ENCODE results near the gene MRPL46.
A peak's percentile ranks its signal among the peaks of the same experiment; 100 is the strongest.

The MRPL46 gene

DNA sequence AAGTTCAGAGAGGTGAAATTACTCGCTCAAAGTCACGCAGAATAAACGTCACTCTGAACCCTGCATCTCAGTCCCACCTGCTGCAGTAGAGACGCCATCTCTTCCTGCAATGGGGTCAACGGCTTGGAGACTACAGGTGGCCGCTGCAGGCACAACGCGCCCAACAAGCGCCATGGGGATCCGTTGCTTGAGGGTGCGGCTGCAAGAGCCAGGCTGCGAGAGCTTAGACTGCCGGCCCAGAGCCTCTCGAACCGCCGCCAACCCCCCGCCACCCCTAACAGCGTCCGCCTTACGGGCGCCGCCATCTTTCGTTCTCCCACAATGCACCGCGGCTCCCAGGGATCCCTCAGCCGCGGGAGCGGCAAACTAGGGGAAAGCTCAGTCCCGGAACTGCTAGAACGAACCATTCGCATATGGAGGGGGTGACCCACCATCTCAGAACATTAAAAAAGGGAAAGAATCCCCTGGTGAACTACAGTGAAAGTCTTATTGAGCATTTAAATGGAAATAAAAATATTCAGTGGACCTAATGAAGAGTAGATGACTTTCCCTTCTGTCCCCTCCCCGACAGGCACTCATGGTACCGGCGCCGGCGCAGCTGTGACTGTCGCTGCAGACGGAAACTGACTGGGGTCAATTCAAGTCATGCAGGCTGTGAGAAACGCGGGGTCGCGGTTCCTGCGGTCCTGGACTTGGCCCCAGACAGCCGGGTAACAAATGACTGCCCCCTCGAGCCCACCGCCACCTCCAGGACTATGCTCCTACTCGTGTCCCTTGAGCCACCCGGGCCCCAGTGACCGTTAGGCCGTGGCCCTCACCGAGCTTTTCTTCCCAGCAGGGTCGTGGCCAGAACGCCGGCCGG is at the start of gene MRPL46, which contains the start of gene MRPS11:
TSS of gene MRPL46 (minus strand) at position 316 of the 862 bp plus-strand sequence. CDS start at position 305, 11 bp downstream.
TSS of gene MRPS11 (plus strand) at position 636 of the 862 bp plus-strand sequence. CDS start at position 646, 10 bp downstream.
- peak; percentile 86 for DNase-seq (ENCODE audit: low read depth)

DNA sequence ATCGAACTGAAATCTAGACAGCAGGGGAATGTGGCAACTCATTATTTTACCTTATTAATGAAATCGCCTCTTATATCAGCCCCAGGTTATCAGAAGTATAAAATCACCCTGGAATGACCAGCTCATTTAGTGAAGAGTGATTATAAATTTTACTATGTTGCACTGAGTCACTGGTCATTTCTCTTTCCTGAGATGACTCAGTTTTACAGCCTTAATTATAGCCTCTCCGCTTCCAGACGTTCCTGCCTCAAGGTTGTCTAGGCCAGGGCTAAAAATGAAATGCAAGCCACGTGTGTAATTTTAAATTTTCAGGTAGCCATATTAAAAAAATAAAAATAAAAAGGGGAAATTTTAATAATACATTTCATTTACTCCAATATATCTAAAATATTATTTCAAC is 46.0 kb upstream of the MRPL46 start:
- no peak for DNase-seq (ENCODE audit: low read depth)

DNA sequence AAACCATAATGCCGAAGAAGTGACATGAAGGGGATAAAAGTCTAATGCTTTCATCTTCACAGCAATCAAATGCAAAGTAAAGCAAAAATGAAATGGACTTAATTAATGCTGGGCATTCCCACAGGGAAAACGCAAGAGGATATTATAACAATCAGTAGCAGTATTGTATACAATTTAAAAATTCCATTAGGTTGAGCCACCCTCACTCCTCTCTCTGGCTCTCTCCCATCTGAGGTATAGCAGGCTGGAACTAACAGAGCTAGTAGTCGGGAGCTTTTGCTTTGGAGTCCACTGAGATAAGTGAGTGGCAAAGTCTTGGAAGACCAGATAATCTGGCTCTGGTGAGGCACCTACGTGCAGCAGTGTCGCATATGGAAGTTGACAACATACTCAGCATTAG is 45.4 kb upstream of the MRPL46 start:
- no peak for DNase-seq (ENCODE audit: low read depth)

DNA sequence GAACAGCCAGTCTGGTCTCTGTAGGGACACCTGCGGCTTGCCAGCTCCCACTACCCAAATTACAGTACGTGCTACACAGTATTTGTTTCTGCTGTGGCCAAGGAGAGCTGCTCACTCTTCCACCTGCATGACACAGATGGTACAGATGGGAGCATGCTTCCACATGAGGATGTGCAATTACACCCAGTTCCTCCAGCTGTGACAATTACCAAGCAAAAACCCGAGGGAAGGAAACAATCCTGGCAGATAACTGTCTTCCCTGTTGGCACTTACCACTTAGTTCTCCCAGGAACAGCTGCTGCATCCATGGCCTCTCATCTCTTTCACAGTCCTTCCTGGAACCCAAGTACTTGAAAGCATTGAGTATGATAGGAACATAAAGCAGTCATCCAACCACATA is 44.9 kb upstream of the MRPL46 start:
- no peak for DNase-seq (ENCODE audit: low read depth)

DNA sequence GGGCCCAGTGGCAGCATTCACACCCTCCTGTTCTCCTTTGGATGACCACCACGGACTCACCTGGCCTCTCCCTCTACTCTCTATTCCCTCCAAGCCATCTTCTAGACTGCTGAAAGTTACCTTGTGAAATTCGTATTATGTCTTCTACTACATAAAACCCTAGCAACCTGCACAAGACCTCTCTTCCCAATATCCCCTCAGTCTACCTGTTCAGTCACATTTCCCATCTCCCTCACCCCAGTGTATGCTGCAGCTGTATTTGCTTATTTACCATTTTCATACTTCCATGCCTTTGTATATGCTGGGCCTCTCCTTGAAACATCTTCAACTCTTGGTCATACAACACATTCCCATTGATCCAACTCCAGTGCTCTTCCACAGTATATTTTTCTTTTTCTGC is 44.0 kb upstream of the MRPL46 start:
- DNase-seq (ENCODE audit: low read depth), result no peak

DNA sequence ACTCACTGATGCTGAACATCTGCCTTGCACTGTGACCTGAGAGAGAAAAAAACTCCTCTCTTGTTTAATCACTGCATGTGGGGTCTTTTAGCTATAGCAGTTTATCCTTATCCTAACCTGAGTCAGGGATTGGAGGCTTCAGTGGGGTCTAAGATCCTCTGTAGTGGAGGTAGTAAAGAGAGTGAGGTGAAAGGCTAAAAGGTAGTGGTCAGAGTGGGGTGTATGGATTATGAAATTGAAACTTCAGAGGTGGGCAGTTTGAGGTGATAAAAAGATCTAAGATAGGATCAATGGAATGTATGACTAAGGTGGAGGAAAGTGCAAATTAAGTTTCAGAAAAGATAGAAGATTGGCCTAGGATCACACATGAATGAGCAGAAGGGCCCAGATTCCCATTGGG is 42.8 kb upstream of the MRPL46 start:
- no peak for DNase-seq (ENCODE audit: low read depth)

DNA sequence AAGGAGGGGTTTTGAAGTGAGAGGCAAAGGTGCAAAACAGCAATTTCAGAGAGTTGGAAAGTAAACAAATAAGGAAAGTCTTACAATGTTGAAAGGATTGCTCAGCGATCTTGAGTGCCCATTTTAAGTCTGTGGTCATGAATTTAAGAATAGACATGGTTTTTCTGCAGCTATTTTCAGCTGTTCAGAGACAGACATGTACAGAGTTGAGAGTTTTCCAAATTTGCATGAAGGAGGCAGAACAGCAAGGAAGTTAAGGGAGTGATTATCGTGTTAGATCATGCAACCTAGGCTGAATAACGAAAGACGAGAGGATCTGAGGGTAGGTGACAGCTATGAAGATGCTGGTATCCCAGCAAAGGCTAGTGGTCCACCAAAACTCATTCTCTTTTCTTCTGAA is 42.1 kb upstream of the MRPL46 start:
- no peak for DNase-seq (ENCODE audit: low read depth)

DNA sequence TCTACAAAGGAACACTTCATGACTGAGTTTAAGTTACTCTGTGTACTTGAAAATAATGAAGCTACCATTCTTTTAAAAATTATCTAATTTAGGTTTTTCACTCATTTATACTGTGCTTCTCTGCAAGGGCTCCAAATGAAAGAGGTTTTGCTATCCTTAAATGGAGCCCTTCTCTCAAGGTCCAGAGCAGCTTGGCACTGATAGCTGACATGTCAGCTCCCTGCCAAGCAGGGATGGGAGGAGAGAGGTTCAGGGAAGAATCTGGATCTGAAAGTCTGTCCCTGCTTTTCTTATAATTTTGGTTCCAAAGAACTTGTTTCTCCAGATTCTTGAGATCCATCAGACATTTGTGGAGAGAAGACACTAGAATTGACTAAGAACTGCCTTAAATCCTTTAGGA is 39.4 kb upstream of the MRPL46 start:
- DNase-seq (ENCODE audit: low read depth), result no peak

DNA sequence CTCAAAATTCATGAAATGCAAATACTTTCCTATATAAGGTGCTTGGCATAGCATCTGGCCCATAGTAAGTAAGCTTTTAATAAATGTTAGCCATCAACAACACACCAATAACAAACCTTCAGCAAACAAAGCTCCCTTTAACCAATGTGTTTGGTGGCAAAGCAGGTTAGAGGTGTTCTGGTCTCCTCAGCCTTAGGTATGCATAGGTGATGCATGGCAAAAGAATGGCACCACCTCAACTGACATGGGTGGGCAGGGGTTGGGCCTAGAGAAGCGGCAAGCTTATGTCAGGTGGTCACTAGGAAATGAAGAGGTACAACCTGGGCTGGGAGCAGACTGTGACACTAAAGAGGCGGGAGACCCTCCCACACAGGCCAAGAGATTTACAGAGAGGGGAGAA is 38.5 kb upstream of the MRPL46 start:
- no peak for DNase-seq (ENCODE audit: low read depth)

DNA sequence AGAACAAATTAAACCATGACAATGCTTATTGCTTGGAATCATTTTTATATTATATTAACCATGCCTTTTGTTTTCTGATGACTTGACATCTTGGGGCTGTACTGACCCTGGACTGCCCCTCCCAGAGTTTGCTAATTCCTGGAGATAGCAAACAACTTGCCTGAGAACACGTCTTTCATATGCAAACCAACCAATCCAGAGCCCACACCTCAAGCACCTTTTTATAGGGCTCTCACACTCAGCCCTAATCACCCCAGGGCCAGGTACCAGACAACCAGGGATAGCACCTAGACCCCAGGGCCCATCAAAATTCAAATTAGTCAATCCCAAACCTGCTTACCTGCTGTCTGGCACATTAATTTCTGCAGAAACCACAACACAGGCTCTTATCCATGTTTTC is 37.3 kb upstream of the MRPL46 start:
- DNase-seq (ENCODE audit: low read depth), result no peak

DNA sequence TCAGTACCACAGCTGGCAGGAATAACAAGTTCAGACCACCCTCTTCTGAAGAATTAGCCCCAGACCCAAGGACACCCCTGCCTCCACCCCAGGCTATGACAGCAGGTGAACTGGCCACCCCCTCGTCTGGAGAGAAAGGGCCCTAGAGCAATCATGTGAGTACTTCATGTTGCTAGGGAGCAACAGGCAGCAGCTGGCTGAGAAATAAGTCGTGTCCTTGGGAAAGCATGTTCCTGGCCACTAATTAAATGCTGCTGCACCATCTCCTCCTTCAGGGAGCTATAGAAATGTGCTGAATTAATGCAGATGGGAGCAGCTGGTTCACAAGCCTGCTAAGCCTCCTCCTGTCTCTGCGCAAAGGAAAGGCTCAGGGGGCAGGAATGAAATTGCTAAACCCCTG is 31.8 kb upstream of the MRPL46 start:
- no peak for DNase-seq (ENCODE audit: low read depth)

DNA sequence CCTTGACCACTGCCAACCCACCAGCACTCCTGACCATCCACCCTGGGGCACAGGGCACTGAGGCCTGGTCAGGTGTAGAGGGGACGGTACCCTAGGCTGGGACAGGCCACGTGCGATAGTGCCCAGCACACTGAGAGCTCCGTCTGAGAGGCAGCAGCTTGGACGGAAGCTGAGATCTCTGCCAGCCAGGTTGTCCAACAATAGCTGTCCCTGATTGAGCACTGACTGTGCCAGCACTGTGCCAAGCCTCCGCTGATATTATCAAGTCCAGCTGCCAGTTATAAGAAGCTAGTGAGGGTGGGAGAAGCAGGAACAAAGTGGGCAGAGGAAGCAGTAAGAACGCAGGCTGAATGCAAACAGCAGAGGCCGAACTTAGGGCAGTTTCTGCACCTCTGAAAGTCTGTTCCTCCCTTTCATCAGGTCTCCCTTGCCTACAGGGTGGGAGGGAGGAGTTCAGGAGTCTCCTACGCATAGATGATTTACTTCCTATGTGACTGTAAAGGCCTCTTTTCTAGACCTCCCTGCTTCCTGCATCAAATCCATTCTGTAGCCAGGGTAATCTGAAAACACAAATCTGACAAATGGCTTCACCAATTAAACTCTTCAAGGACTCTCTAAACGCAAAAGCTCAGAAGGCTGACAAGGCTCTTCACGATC is 30.0 kb upstream of the MRPL46 start:
- no peak for DNase-seq (ENCODE audit: low read depth)

DNA sequence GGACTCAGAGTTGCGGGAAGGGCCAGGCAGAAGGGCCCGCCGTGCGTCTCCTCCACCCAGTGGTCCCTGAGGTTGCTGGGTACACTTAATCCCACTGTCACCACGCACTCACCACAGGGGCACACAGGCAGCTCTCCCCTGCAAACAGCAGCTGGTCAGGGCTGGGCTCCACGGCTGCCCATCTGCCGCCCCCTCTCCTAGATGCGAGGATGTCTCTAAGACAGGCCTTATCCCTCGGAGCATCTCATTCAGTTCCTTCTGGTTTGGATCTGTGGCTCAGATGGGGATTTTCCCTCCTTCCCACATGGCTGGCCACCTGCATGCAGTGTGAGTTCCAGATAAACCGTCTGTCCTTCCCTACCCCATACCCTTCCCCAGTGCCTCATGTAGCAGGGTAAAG is 26.7 kb upstream of the MRPL46 start:
- no peak for DNase-seq (ENCODE audit: low read depth)

DNA sequence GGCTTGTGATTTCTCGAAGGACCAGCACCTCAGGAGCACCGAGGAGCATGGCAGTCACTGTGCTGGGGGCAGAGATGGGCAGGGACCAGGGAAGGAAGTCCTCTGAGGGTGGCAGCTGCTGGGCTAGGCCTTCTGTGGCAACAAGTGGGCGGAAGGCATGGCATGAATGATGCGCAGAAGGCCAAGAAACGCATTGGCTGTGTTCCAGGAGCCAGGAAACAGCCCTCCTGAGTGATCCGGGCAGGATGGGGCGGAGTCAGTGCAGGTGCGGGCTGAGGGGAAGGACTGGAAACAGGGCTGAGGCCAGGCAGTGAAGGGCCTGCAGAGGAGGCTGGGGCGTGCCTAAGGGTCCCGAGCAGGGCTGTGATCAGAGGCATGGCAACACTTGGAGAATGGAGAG is 24.0 kb upstream of the MRPL46 start:
- no peak for DNase-seq (ENCODE audit: low read depth)

DNA sequence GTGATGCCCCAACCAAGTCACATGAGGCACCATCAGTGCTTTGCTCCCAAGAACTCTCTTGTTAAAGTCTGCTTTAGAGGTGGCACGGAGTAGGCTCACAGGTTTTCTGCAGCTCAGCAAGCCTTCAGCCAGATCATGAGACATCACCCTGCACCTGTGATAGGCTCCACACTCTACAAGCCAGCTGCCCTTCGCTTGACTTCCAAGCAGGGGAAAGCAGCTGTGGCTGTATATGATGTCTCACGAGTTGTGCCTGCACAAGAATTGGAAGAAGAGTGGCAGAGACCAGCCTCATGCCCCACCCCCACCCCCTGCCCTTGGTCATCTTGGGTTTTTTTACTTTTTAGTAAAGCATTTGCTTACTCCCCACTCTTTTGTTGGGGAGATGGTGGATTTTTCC is 22.8 kb upstream of the MRPL46 start:
- no peak for DNase-seq (ENCODE audit: low read depth)

DNA sequence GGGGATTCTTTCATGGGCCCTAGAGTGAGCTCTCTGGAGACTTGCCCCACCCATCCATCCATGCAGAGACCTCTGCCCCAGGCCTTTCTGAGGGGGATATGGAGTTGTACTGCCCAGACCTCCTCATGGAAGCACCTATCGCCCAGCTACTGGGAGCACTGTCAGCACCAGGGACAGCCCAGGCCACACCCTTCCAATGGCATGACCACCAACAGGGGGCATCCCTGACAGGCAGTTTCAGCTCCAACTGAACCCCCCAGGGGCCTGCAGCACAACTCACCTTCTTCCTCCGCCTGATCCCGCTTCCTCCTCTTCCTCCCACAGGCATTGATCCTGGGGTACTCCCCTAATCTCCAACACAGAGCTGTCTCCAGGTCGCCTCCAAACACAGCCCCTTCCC is 22.1 kb upstream of the MRPL46 start:
- DNase-seq (ENCODE audit: low read depth), result no peak

DNA sequence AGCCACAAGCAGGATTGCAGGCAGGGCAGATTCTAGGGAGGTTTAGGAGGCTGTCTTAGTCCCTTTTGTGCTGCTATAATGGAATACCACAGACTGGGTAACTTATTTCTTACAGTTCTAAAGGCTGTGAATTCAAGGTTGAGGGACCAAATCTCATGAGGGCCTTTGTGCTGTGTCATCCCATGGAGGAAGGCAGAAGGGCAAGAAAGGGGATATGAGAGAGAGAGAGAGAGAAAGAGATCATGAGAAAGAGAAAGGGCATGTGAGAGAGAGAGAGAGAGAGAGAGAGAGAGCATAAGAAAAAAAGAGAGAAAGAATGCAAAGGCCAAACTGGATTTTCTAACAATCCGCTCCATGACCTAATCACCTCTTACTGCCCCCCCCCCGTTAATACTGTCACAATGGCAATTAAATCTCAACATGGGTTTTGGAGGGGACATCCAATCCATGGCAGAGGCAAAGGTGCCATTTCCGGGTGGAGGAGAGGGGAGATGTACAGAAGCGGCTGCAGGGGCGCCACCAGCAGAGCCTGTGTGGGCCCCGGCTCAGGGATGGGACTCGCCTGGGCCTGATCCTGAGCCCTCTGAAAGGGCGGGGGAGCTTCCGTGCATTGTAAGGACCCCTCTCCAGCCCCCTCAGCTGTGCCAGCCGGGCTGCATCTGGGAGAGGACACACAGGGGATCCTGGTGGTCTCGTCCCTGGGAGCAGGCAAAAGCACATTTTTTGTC is 20.8 kb upstream of the MRPL46 start:
- no peak for DNase-seq (ENCODE audit: low read depth)

DNA sequence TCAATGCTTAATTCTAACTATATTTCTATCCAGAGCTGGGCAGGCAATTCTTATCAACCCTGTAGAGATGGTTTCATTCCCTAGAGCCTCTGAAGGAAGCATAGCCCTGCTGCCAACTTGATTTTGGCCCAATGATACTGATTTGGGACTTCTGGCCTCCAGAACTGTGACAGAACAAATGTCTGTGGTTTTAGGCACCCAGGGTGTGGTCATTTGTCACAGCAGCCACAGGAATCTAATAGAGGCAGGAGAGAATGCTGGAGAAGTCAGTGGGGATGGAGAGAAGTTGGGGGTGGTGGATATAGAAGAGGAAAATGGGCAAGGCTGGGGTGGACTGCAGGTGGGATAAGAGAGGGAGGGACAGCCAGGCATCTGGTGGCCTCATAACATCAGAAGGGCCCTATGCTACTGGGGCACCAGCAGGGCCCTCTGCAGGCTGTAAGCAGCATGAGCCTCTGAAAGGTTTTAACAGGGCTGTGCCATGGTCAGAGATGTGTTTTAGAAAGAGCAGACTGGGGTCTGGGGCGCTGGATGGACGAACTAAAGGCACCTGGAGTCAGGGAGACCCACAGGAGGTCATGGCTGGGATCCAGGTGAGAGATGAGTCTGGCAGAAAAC is 20.1 kb upstream of the MRPL46 start:
- no peak for DNase-seq (ENCODE audit: low read depth)

DNA sequence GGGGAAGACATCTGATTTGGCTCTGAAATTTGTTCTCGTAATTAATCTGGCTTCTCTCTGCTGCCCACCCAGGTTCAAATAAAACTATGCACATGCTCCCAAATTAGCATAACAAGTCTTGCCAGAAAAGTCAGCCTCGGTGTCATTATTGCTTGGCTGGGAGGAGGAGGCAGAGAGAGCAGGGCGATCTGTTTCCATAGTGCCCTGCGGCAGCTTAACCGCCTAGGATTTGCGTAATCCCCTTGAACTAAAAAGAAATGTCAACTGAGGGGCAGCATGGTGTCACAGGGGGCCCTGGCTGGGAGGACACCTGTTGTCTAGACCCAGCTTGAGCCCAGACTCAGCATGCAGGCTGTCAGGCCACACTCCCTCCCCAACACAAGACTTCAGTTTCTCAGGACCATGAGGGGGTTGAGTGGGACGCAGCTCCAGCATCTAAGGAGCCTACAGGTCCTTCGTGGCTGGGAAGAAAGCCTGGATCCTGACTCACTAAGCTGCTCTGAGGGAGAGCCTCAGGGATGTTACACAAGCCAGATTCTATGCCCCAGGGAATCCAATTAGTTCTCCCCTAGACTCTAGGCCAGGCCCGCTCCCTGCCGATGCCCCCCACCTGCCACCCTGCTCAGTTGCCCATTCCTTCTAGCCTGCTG is 17.6 kb upstream of the MRPL46 start:
- no peak for DNase-seq (ENCODE audit: low read depth)

DNA sequence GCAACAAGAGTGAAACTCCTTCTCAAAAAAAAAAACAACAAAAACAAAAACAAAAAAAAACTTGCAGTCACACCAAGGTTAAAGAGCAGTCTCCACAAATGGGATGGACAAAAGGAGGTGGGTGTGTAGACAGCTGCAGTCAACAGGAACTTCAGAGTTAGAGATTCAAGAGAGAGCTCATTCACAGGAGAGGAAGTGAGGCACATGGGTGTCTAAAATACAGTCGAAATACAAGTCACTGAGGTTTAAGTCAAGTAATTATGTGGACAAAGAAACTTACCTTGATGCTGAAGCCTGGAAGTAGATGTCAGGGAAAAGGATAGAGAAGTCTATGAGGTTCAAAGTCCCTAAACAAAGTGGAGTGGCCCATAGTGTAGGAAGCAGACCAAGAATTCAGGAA is 15.1 kb upstream of the MRPL46 start:
- DNase-seq (ENCODE audit: low read depth), result no peak

DNA sequence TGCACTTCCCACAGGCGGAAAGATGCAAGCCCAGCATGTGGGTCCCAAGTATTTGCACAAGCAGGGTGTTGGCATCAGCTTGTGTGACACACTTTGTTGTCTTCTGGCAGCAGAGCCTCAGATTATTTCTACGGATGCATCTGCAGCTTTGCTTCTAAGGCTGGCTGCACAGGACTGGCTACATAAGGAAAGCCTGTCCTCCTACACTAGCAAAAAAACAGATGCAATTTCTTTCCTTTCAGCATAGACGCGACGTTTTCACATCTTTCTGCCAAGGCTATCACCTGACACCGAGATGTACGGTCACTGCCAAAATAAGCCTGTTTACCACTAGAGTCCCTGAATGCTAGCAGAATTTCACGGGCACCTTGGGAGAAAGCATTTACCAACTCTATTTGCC is 13.8 kb upstream of the MRPL46 start:
- DNase-seq (ENCODE audit: low read depth), result no peak

DNA sequence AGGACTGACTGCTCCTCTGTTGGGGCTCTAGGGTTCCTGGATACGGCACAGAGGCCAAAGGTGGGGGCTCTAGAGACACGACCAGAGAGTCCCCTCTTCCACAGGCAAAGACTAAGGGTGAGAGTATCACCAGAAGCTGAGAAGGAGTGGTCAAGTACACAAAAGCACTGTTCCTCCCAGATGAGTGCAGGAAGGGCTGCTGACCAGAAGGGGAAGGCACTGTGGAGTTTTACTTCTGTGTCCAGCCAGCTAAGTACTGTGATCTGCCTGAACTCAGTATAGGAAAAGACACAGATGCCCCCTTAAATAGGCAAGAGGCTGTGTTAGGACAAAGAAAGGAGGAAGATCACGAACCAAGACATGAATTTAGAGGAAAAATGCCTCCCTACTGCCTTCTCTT is 12.0 kb upstream of the MRPL46 start:
- no peak for DNase-seq (ENCODE audit: low read depth)

Data from activated gamma-delta T cell treated with anti-CD3 and anti-CD28 coated beads, Interleukin-2, amount 50 U/mL, for 16 hours (primary cell).